ENCODE measurements around the gene HSPA2. TPM values are rescaled to one million over a fixed set of nuclear protein-coding genes. Genes with fewer than 3 reads are reported as not detected.

The HSPA2 gene
- total RNA-seq, 1 experiment from 2014 or later: 30.2 TPM

- no peak for TF ChIP-seq TCF7 (CRISPR knock-in tag; IDR thresholded peaks at IDR 0.05; ENCODE audit: low read depth)
These were observed 32.6 kb downstream of the HSPA2 start (continued) for GRCh38 chr14:64573109-64573508.

GRCh38 chr14:64574371-64575107 is 34.0 kb downstream of the HSPA2 start:
- no peaks in the 10 kb centered on the region for H3K27me3 Mint-ChIP-seq (ENCODE audit: low read depth)
- POLR2A ChIA-PET: no interaction called here
- peak overlapping the region; percentile 31; the same call in 1 of the 2 replicates for H3K27ac Mint-ChIP-seq
- 0 out of 2 replicates have a peak, but pooled peaks cover 2% of the 10 kb centered on the region for H3K36me3 Mint-ChIP-seq
- CTCF ChIA-PET: interaction anchor here (1.3 to 2.4 kb wide), 2 partner anchors 62 kb away, joined by 3 to 22 read pairs; no protein-coding TSS in a partner anchor
- no peak for DNase-seq (ENCODE audit: low spot score)
- no peak overlapping the region for H3K4me3 Mint-ChIP-seq
- H3K9me3 Mint-ChIP-seq: 0 out of 2 replicates have a peak, but pooled peaks cover 3% of the 10 kb centered on the region
- H3K4me1 Mint-ChIP-seq: peaks cover 28% of the 10 kb centered on the region
- no peak for ATAC-seq
- TF ChIP-seq, protein P1, sequence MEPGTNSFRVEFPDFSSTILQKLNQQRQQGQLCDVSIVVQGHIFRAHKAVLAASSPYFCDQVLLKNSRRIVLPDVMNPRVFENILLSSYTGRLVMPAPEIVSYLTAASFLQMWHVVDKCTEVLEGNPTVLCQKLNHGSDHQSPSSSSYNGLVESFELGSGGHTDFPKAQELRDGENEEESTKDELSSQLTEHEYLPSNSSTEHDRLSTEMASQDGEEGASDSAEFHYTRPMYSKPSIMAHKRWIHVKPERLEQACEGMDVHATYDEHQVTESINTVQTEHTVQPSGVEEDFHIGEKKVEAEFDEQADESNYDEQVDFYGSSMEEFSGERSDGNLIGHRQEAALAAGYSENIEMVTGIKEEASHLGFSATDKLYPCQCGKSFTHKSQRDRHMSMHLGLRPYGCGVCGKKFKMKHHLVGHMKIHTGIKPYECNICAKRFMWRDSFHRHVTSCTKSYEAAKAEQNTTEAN (CRISPR knock-in tag; IDR thresholded peaks at IDR 0.05): no peak
- TF ChIP-seq ZNF121 (CRISPR knock-in tag; IDR thresholded peaks at IDR 0.05): no peak
- no peak for TF ChIP-seq CBFB (CRISPR knock-in tag; IDR thresholded peaks at IDR 0.05; ENCODE audit: low read depth)
- no peak for TF ChIP-seq JAZF1 (CRISPR knock-in tag; IDR thresholded peaks at IDR 0.05)
- TF ChIP-seq SOX15 (CRISPR knock-in tag; IDR thresholded peaks at IDR 0.05): no peak
- TF ChIP-seq, protein P2, sequence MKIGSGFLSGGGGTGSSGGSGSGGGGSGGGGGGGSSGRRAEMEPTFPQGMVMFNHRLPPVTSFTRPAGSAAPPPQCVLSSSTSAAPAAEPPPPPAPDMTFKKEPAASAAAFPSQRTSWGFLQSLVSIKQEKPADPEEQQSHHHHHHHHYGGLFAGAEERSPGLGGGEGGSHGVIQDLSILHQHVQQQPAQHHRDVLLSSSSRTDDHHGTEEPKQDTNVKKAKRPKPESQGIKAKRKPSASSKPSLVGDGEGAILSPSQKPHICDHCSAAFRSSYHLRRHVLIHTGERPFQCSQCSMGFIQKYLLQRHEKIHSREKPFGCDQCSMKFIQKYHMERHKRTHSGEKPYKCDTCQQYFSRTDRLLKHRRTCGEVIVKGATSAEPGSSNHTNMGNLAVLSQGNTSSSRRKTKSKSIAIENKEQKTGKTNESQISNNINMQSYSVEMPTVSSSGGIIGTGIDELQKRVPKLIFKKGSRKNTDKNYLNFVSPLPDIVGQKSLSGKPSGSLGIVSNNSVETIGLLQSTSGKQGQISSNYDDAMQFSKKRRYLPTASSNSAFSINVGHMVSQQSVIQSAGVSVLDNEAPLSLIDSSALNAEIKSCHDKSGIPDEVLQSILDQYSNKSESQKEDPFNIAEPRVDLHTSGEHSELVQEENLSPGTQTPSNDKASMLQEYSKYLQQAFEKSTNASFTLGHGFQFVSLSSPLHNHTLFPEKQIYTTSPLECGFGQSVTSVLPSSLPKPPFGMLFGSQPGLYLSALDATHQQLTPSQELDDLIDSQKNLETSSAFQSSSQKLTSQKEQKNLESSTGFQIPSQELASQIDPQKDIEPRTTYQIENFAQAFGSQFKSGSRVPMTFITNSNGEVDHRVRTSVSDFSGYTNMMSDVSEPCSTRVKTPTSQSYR (CRISPR knock-in tag; IDR thresholded peaks at IDR 0.05): no peak
- TF ChIP-seq NFYB (CRISPR knock-in tag; conservative IDR thresholded peaks at IDR 0.05; ENCODE audit: low read depth): no peak
- TF ChIP-seq, protein P3, sequence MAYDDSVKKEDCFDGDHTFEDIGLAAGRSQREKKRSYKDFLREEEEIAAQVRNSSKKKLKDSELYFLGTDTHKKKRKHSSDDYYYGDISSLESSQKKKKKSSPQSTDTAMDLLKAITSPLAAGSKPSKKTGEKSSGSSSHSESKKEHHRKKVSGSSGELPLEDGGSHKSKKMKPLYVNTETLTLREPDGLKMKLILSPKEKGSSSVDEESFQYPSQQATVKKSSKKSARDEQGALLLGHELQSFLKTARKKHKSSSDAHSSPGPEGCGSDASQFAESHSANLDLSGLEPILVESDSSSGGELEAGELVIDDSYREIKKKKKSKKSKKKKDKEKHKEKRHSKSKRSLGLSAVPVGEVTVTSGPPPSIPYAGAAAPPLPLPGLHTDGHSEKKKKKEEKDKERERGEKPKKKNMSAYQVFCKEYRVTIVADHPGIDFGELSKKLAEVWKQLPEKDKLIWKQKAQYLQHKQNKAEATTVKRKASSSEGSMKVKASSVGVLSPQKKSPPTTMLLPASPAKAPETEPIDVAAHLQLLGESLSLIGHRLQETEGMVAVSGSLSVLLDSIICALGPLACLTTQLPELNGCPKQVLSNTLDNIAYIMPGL (CRISPR knock-in tag; IDR thresholded peaks at IDR 0.05): no peak
- TF ChIP-seq NFATC4 (CRISPR knock-in tag; IDR thresholded peaks at IDR 0.05): no peak
- no peak for TF ChIP-seq ZNF423 (CRISPR knock-in tag; IDR thresholded peaks at IDR 0.05)
- no peak for TF ChIP-seq OVOL2 (CRISPR knock-in tag; IDR thresholded peaks at IDR 0.05; ENCODE audit: borderline replicate concordance)
- no peak for TF ChIP-seq PRRX2 (CRISPR knock-in tag; IDR thresholded peaks at IDR 0.05)
- TF ChIP-seq, protein P4, sequence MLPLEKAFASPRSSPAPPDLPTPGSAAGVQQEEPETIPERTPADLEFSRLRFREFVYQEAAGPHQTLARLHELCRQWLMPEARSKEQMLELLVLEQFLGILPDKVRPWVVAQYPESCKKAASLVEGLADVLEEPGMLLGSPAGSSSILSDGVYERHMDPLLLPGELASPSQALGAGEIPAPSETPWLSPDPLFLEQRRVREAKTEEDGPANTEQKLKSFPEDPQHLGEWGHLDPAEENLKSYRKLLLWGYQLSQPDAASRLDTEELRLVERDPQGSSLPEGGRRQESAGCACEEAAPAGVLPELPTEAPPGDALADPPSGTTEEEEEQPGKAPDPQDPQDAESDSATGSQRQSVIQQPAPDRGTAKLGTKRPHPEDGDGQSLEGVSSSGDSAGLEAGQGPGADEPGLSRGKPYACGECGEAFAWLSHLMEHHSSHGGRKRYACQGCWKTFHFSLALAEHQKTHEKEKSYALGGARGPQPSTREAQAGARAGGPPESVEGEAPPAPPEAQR (CRISPR knock-in tag; IDR thresholded peaks at IDR 0.05): no peak
- no peak for TF ChIP-seq JUN (CRISPR knock-in tag; IDR thresholded peaks at IDR 0.05)
- TF ChIP-seq ATF2 (CRISPR knock-in tag; IDR thresholded peaks at IDR 0.05; ENCODE audit: borderline replicate concordance, low read depth): no peak
- TF ChIP-seq, protein P5, sequence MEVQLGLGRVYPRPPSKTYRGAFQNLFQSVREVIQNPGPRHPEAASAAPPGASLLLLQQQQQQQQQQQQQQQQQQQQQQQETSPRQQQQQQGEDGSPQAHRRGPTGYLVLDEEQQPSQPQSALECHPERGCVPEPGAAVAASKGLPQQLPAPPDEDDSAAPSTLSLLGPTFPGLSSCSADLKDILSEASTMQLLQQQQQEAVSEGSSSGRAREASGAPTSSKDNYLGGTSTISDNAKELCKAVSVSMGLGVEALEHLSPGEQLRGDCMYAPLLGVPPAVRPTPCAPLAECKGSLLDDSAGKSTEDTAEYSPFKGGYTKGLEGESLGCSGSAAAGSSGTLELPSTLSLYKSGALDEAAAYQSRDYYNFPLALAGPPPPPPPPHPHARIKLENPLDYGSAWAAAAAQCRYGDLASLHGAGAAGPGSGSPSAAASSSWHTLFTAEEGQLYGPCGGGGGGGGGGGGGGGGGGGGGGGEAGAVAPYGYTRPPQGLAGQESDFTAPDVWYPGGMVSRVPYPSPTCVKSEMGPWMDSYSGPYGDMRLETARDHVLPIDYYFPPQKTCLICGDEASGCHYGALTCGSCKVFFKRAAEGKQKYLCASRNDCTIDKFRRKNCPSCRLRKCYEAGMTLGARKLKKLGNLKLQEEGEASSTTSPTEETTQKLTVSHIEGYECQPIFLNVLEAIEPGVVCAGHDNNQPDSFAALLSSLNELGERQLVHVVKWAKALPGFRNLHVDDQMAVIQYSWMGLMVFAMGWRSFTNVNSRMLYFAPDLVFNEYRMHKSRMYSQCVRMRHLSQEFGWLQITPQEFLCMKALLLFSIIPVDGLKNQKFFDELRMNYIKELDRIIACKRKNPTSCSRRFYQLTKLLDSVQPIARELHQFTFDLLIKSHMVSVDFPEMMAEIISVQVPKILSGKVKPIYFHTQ (CRISPR knock-in tag; IDR thresholded peaks at IDR 0.05): no peak
- no peak for TF ChIP-seq ARID4B (CRISPR knock-in tag; IDR thresholded peaks at IDR 0.05; ENCODE audit: borderline replicate concordance)
